Measurements from ENCODE around the gene ZDHHC5.
"Not testable (repeated sequence)": the region's sequence is repeated elsewhere in the genome, so short reads cannot be mapped to it uniquely, and the experiment has no call there.

Gene ZDHHC5

GRCh38 chr11:57680552-57680874 lies 12.6 kb downstream of the ZDHHC5 start (continued):
- no peak for TF ChIP-seq PRDM6 (tag by site-specific recombination; IDR thresholded peaks at IDR 0.05)

- POLR2A ChIA-PET: no interaction called here
- H3K4me1 ChIP-seq (ENCODE audit: control insufficient read depth, insufficient read depth, low read length): no peaks in the 10 kb centered on the region
- CTCF ChIA-PET: interaction anchor here (0.8 kb wide), 1 partner anchor 119 kb away, joined by 4 read pairs; no protein-coding TSS in a partner anchor
- peaks cover 0 to 78% of the 10 kb centered on the region in 2 experiments for H3K36me3 ChIP-seq (ENCODE audit: control insufficient read depth in 2 of 2, insufficient read depth in 1 of 2, low read length in 2 of 2)
- TF ChIP-seq ZNF624 (tag by site-specific recombination; IDR thresholded peaks at IDR 0.05): no peak
- TF ChIP-seq ZNF394 (tag by site-specific recombination; IDR thresholded peaks at IDR 0.05; ENCODE audit: borderline replicate concordance): no peak
- TF ChIP-seq TSHZ1 (tag by site-specific recombination; IDR thresholded peaks at IDR 0.05; ENCODE audit: borderline replicate concordance): no peak
- no peak for TF ChIP-seq ZEB2 (tag by site-specific recombination; IDR thresholded peaks at IDR 0.05)
- TF ChIP-seq ZFP37 (tag by site-specific recombination; IDR thresholded peaks at IDR 0.05): no peak
- TF ChIP-seq ZNF621 (tag by site-specific recombination; IDR thresholded peaks at IDR 0.05): no peak
- TF ChIP-seq ZNF121 (tag by site-specific recombination; IDR thresholded peaks at IDR 0.05): no peak
- TF ChIP-seq, protein P1, sequence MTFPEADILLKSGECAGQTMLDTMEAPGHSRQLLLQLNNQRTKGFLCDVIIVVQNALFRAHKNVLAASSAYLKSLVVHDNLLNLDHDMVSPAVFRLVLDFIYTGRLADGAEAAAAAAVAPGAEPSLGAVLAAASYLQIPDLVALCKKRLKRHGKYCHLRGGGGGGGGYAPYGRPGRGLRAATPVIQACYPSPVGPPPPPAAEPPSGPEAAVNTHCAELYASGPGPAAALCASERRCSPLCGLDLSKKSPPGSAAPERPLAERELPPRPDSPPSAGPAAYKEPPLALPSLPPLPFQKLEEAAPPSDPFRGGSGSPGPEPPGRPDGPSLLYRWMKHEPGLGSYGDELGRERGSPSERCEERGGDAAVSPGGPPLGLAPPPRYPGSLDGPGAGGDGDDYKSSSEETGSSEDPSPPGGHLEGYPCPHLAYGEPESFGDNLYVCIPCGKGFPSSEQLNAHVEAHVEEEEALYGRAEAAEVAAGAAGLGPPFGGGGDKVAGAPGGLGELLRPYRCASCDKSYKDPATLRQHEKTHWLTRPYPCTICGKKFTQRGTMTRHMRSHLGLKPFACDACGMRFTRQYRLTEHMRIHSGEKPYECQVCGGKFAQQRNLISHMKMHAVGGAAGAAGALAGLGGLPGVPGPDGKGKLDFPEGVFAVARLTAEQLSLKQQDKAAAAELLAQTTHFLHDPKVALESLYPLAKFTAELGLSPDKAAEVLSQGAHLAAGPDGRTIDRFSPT (tag by site-specific recombination; IDR thresholded peaks at IDR 0.05): no peak
- TF ChIP-seq HOXD13 (CRISPR knock-in tag; IDR thresholded peaks at IDR 0.05; ENCODE audit: borderline replicate concordance): no peak
- no peak for TF ChIP-seq ZNF221 (tag by site-specific recombination; IDR thresholded peaks at IDR 0.05; ENCODE audit: borderline replicate concordance)
- TF ChIP-seq ZNF223 (tag by site-specific recombination; IDR thresholded peaks at IDR 0.05): no peak
- TF ChIP-seq ZNF184 (tag by site-specific recombination; IDR thresholded peaks at IDR 0.05): no peak
- TF ChIP-seq SP3 (tag by site-specific recombination; IDR thresholded peaks at IDR 0.05): no peak
- TF ChIP-seq YY1 (tag by site-specific recombination; IDR thresholded peaks at IDR 0.05): no peak
- no peak for TF ChIP-seq ZNF777 (tag by site-specific recombination; IDR thresholded peaks at IDR 0.05; ENCODE audit: borderline replicate concordance)
- H3K9me3 ChIP-seq (ENCODE audit: control insufficient read depth, insufficient read depth, low read depth, low read length): no peaks in the 10 kb centered on the region
- H3K27ac ChIP-seq (ENCODE audit: extremely low read depth, low read depth, low read length): no peak overlapping the region
- no peak overlapping the region for H3K4me3 ChIP-seq (ENCODE audit: low read depth, low read length)
Observed at GRCh38 chr11:57681168-57681567, 13.3 kb downstream of the ZDHHC5 start.

GRCh38 chr11:57690474-57690873 lies 22.6 kb downstream of the ZDHHC5 start:
- peaks cover 28 to 85% of the 10 kb centered on the region in 2 experiments for H3K36me3 ChIP-seq (ENCODE audit: control insufficient read depth in 2 of 2, insufficient read depth in 1 of 2, low read length in 2 of 2)
- H3K9me3 ChIP-seq (ENCODE audit: control insufficient read depth, insufficient read depth, low read depth, low read length); POLR2A ChIA-PET; H3K4me3 ChIP-seq (ENCODE audit: low read depth, low read length); H3K4me1 ChIP-seq (ENCODE audit: control insufficient read depth, insufficient read depth, low read length); CTCF ChIA-PET; H3K27ac ChIP-seq (ENCODE audit: extremely low read depth, low read depth, low read length): not testable (repeated sequence)
- peak; percentile 95 for TF ChIP-seq ZNF146 (tag by site-specific recombination; IDR thresholded peaks at IDR 0.05)

Data from HEK293 (cell line).